IPS-15b (cell line): ENCODE measurements around the gene KIF24.

Experiments
- H3K27me3 ChIP-seq: one replicate; pipeline ENCODE4 v1.6.1; 2013; ENCODE audit warnings: low read length; ENCODE audit not compliant: control insufficient read depth, insufficient read depth
- H3K36me3 ChIP-seq: one replicate; pipeline ENCODE4 v1.6.1; 2013; ENCODE audit warnings: low read length; ENCODE audit not compliant: control insufficient read depth, insufficient read depth
- H3K4me1 ChIP-seq: one replicate; pipeline ENCODE4 v1.6.1; 2013; ENCODE audit warnings: mild to moderate bottlenecking, low read length; ENCODE audit not compliant: control insufficient read depth, insufficient read depth
- H3K4me3 ChIP-seq: one replicate; pipeline ENCODE4 v1.5.1; 2013; ENCODE audit warnings: low read depth, low read length
- H3K9ac ChIP-seq: one replicate; pipeline ENCODE4 v1.6.1; 2013; ENCODE audit warnings: low read depth, mild to moderate bottlenecking, low read length
- H3K9me3 ChIP-seq: one replicate; pipeline ENCODE4 v1.6.1; 2013; ENCODE audit warnings: mild to moderate bottlenecking, low read length; ENCODE audit not compliant: control insufficient read depth, insufficient read depth

The KIF24 gene

GRCh38 chr9:34334337-34334824 is 5.3 kb upstream of the KIF24 start:
- Histone ChIP-seq H3K4me1 (peaks cover 15% of the 10 kb centered on the region), H3K9me3 (no peaks in the 10 kb centered on the region), H3K4me3 (no peak overlapping the region), H3K27me3 (no peaks in the 10 kb centered on the region), H3K36me3 (peaks cover 6% of the 10 kb centered on the region), H3K9ac (peak overlapping the region; percentile 24)

- H3K36me3 ChIP-seq, result peaks cover under 1% of the 10 kb centered on the region
- H3K4me1 ChIP-seq, result peaks cover 15% of the 10 kb centered on the region
- H3K4me3 ChIP-seq, result no peak overlapping the region
- no peaks in the 10 kb centered on the region for H3K9me3 ChIP-seq
- no peaks in the 10 kb centered on the region for H3K27me3 ChIP-seq
- H3K9ac ChIP-seq, result no peak overlapping the region
Observed at GRCh38 chr9:34333836-34334235, 4.8 kb upstream of the KIF24 start.

DNA sequence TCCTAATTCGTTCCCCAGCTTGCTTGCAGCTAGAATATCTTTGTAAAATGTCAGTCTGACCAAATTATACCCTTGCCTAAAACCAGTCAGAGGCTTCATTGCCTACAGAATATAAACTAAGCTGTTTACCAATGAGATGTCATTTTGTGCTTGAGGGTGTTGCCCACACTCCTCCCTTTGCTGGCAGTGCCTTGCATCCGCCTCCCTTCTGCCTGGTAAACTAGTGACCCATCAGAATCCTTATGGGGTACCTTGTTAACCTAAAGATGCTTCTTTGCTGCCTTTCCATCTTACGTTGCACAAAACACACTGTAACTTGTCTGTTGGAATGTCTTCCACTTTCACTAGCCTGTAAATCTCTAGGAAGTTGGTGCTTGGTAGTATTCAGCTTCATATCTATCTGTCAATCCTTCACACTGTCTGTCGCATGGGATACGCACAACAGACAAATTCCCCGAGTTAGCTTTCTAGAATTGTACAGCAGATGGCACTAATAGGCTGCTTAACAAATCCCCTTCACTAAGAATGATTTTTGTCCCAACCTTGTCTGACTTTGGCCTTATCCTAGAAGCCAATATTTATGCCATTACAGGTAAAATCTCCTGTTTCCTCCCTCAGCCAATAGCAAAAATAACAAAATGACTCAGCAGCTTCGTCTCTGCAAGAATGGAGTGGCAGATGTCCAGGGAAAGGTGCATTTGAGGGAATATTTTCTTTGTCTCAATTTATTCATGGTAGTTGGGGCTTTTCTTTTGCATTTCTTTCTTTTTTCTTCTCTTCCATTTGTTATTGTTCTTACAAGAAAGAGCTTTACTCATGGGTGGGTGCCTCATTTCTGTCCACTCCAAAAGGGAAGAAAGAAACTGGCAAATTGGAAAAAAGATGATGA is 3.3 kb upstream of the KIF24 start:
- H3K4me1 ChIP-seq, result peaks cover 21% of the 10 kb centered on the region
- H3K36me3 ChIP-seq, result no peaks in the 10 kb centered on the region
- no peak overlapping the region for H3K9ac ChIP-seq
- no peaks in the 10 kb centered on the region for H3K27me3 ChIP-seq
- no peaks in the 10 kb centered on the region for H3K9me3 ChIP-seq
- no peak overlapping the region for H3K4me3 ChIP-seq

DNA sequence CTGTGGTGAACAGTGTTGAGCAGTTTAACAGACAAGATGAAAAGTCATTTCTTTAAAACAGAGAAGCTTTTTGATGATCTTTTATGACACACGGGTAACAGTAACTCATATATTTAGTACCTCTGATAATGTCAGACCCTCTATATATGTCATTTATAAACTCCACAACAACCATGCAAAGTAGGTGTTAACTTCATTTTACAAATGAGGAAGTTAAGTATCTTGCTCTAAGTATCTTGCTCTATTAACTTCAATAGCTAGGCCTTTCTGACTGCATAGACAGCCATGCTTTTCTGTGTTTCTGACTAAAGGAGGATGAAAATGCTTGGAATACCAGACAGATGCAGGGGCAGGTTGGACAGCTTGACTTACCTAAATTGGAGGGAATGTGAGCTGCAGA is 2.1 kb upstream of the KIF24 start:
- Histone ChIP-seq H3K36me3 (no peaks in the 10 kb centered on the region), H3K27me3 (no peaks in the 10 kb centered on the region), H3K9ac (no peak overlapping the region), H3K4me1 (peaks cover 21% of the 10 kb centered on the region), H3K9me3 (no peaks in the 10 kb centered on the region), H3K4me3 (no peak overlapping the region)

- Histone ChIP-seq H3K4me1 (peaks cover 8% of the 10 kb centered on the region), H3K36me3 (no peaks in the 10 kb centered on the region), H3K27me3 (no peaks in the 10 kb centered on the region), H3K4me3 (peak overlapping the region; percentile 99), H3K9me3 (no peaks in the 10 kb centered on the region), H3K9ac (peak overlapping the region; percentile 37)
Observed at GRCh38 chr9:34328500-34328986, 525 bp downstream of the KIF24 start.

GRCh38 chr9:34326690-34327089 is 2.4 kb downstream of the KIF24 start:
- H3K27me3 ChIP-seq, result no peaks in the 10 kb centered on the region
- no peaks in the 10 kb centered on the region for H3K9me3 ChIP-seq
- H3K4me3 ChIP-seq, result no peak overlapping the region
- H3K4me1 ChIP-seq, result peaks cover 6% of the 10 kb centered on the region
- H3K9ac ChIP-seq, result no peak overlapping the region
- H3K36me3 ChIP-seq, result no peaks in the 10 kb centered on the region

DNA sequence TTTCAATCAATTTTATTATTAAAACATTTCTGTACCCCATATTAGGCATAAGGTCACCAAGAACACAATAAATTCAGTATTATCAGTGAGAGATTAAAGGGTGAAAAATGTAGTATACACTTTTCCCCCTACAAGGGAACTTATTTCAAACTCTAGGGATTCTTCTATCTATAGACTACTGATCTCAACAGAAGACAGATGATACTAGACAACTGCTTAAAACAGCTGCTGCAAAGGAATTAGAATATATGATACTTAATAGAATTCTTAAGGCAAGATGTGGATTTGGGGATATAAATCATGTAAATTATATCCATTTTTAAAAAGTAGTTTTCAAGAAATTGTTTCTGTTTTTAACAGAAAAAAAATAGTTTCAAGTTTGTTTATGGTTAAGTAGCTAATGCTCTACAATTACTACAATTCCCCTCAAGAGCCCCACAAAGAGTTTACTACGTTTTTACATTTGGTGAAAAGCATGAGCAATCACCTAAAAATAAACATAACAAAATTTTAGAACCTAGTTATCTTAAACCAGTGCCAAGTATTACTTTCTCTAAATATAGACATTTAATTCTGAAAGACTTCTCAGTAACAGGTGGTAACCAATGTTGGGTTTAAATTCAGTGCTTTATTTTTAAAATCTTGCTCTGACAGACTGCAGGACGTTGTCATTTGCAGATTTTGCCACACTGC is 6.0 kb downstream of the KIF24 start:
- peaks cover 3% of the 10 kb centered on the region for H3K4me1 ChIP-seq
- no peaks in the 10 kb centered on the region for H3K27me3 ChIP-seq
- no peak overlapping the region for H3K4me3 ChIP-seq
- H3K36me3 ChIP-seq, result no peaks in the 10 kb centered on the region
- no peaks in the 10 kb centered on the region for H3K9me3 ChIP-seq
- H3K9ac ChIP-seq, result no peak overlapping the region

- Histone ChIP-seq H3K9me3 (no peaks in the 10 kb centered on the region), H3K4me1 (no peaks in the 10 kb centered on the region), H3K9ac (no peak overlapping the region), H3K4me3 (no peak overlapping the region), H3K36me3 (no peaks in the 10 kb centered on the region), H3K27me3 (no peaks in the 10 kb centered on the region)
Observed at GRCh38 chr9:34321451-34321850, 7.6 kb downstream of the KIF24 start.

DNA sequence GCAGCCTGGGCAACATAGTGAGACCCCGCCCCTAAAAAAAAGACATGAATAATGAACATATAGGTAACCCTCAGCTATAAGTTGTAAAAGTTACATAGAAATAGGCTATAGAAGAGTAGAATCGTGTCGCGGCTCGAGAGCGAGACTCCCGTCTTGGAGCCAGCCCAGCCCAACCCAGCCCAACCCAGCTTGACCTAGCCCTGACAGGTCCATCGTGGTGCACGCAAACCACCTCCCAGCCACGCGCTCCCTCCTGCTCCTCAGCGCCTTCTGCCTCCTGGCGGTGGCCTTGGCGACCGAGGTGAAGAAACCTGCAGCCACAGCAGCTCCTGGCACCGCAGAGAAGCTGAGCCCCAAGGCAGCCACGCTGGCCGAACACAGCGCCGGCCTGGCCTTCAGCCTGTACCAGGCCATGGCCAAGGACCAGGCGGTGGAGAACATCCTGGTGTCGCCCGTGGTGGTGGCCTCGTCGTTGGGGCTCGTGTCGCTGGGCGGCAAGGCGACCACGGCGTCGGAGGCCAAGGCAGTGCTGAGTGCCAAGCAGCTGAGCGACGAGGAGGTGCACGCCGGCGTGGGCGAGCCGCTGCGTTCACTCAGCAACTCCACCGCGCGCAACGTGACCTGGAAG is 10.8 kb downstream of the KIF24 start:
- H3K4me3 ChIP-seq, result no peak overlapping the region
- H3K27me3 ChIP-seq, result no peaks in the 10 kb centered on the region
- H3K9ac ChIP-seq, result no peak overlapping the region
- no peaks in the 10 kb centered on the region for H3K9me3 ChIP-seq
- H3K4me1 ChIP-seq, result no peaks in the 10 kb centered on the region
- no peaks in the 10 kb centered on the region for H3K36me3 ChIP-seq

DNA sequence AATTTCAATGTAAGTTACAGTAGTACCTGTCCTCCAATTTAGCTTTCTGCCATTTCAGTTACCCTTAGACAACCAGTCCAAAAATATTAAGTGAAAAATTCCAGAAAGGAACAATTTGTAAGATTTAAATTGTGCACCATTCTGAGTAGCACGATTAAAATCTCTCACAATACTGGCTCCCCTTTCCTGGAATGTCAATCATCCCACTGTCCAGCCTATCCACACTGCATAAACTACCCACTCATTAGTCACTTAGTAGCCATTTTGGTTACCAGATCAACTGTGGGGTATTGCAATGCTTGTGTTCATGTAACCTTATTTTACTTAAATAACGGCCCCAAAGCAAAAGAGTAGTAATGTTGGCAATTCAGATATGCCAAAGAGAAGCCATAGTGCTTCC is 11.6 kb downstream of the KIF24 start:
- Histone ChIP-seq H3K36me3 (no peaks in the 10 kb centered on the region), H3K4me1 (no peaks in the 10 kb centered on the region), H3K27me3 (no peaks in the 10 kb centered on the region), H3K9me3 (no peaks in the 10 kb centered on the region), H3K9ac (no peak overlapping the region), H3K4me3 (no peak overlapping the region)

DNA sequence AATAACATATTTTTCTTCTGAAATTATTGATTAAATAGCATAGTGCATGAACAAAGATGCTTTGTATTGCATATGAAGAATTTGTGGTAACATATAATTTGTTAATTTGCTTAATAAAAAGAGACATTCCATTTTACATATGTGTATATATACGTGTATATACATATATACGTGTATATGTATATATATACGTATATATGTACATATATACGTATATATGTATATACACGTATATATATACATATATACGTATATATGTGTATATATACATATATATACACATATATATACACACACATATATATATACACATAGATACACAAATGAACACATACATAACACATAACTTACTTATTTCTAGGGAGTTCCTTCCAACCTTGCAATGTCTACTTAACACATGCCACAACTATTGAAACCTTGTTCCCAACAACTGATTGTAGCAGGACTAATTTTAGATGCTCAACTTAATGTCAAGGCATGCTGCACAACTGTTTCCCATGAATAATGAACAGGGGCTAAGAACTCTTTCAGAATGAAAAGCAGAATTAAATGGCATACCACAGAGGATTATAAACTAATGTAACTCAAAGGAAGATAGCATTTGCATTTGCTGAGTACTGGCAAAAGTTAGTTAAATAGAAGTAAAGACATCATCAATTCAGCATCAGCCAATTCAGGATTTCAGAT is 17.4 kb downstream of the KIF24 start:
- Histone ChIP-seq H3K9ac (no peak overlapping the region), H3K36me3 (no peaks in the 10 kb centered on the region), H3K27me3 (no peaks in the 10 kb centered on the region), H3K9me3 (no peaks in the 10 kb centered on the region), H3K4me3 (no peak overlapping the region), H3K4me1 (no peaks in the 10 kb centered on the region)
